GM10266 (cell line): Measurements from ENCODE around the gene ERBB2.
"Not testable (repeated sequence)": the region's sequence is repeated elsewhere in the genome, so short reads cannot be mapped to it uniquely, and the experiment has no call there.

Experiments
- DNase-seq: peaks from one replicate; pipeline ENCODE4 v3.0.0; 2012; ENCODE audit errors: extremely low spot score
- TF ChIP-seq, protein P1 (sequence below): IDR thresholded peaks from 2 replicates; pipeline ENCODE4 v1.5.1; 2012; ENCODE audit warnings: mild to moderate bottlenecking, low read depth; ENCODE audit not compliant: control insufficient read depth, insufficient read depth; ENCODE audit errors: missing control alignments

The ERBB2 gene

DNA sequence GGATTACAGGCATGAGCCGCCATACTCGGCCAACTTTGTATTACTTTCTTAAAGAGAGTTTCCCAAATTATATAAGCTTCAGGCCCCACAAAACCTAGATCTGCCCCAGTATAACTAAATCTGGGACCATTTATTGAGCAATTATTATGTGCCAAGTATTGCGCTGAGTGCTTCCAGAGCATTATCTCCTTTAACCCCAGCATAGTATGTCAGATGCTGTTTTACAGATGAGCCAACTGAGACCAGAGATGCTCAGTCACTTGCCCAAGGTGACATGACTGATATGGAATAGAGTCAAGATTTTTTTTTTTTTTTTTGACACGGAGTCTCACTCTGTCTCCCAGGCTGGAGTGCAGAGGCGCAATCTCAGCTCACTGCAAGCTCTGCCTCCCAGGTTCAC lies 1.9 kb upstream of the ERBB2 start:
- no peak for DNase-seq
- TF ChIP-seq, protein P1, sequence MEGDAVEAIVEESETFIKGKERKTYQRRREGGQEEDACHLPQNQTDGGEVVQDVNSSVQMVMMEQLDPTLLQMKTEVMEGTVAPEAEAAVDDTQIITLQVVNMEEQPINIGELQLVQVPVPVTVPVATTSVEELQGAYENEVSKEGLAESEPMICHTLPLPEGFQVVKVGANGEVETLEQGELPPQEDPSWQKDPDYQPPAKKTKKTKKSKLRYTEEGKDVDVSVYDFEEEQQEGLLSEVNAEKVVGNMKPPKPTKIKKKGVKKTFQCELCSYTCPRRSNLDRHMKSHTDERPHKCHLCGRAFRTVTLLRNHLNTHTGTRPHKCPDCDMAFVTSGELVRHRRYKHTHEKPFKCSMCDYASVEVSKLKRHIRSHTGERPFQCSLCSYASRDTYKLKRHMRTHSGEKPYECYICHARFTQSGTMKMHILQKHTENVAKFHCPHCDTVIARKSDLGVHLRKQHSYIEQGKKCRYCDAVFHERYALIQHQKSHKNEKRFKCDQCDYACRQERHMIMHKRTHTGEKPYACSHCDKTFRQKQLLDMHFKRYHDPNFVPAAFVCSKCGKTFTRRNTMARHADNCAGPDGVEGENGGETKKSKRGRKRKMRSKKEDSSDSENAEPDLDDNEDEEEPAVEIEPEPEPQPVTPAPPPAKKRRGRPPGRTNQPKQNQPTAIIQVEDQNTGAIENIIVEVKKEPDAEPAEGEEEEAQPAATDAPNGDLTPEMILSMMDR, result no peak

DNA sequence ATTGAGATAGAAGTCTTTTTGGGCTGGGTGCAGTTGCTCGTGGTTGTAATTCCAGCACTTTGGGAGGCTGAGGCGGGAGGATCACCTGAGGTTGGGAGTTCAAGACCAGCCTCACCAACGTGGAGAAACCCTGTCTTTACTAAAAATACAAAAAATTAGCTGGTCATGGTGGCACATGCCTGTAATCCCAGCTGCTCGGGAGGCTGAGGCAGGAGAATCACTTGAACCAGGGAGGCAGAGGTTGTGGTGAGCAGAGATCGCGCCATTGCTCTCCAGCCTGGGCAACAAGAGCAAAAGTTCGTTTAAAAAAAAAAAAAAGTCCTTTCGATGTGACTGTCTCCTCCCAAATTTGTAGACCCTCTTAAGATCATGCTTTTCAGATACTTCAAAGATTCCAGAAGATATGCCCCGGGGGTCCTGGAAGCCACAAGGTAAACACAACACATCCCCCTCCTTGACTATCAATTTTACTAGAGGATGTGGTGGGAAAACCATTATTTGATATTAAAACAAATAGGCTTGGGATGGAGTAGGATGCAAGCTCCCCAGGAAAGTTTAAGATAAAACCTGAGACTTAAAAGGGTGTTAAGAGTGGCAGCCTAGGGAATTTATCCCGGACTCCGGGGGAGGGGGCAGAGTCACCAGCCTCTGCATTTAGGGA lies 577 bp upstream of the ERBB2 start:
- not testable (repeated sequence) for DNase-seq

DNA sequence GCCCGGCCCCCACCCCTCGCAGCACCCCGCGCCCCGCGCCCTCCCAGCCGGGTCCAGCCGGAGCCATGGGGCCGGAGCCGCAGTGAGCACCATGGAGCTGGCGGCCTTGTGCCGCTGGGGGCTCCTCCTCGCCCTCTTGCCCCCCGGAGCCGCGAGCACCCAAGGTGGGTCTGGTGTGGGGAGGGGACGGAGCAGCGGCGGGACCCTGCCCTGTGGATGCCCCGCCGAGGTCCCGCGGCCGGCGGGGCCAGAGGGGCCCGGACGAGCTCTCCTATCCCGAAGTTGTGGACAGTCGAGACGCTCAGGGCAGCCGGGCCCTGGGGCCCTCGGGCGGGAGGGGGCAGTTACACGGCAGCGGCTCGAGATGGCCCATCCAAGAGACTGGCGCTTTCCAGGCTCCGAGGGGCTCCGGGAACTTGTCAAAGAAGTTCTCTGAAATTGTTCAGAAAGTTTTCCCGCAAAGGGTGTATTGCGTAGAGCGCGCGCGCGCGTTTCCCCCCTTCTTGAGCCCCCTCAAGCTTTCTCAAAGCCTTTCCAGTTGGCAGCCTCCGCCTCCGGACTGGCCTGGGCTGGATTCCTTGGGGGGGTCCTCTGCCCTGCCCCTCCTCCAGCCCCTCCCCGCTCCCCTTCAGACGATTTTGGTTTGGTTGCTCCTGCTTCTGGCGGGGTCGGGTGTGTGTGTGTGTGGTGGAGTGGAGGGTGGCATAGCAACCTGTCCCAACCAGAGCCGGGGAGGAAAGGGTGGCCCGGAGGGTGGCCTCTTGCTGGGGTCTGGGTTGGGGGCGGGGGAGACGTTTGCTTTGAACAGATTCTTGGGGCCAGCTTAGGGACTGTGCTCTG lies 504 bp downstream of the ERBB2 start:
- DNase-seq, result no peak
- TF ChIP-seq, protein P1, result no peak

DNA sequence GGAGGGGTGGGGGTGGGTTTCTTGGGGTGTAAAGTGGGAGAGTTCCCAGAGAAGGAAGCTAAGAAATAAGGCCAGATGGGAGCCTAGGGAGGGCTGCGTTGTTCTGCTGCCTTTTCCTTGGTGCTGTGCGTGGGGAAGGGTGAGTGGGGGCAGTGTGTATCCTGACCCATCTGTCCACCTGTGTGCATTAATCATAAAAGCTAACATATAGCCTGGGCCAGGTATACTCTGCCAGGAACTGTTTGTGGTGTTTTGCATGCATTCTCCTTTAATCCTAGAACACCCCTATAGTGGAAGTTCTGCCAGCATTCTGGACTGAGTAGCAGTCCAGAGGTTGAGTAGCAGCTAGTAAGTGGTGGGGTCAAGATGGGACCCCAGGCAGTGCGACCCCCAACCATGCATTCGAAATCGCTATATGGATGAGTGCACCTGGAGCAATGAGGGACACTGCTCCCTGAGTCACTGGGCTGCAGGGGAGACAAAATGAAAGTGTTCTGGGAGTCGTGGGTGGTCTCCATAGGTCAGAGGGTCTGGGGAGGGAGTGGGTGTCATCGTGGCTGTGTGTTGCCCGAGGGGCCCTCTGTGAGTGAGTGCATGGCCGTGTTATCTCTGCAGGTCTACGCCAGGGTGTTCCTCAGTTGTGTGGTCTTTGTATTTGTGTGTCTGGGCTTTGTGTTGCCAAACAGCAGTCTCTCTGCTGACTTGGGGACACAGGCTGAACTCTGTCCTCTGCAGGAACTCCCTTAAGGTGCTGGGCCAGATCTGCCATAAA lies 1.3 kb downstream of the ERBB2 start:
- TF ChIP-seq, protein P1, result no peak
- no peak for DNase-seq

DNA sequence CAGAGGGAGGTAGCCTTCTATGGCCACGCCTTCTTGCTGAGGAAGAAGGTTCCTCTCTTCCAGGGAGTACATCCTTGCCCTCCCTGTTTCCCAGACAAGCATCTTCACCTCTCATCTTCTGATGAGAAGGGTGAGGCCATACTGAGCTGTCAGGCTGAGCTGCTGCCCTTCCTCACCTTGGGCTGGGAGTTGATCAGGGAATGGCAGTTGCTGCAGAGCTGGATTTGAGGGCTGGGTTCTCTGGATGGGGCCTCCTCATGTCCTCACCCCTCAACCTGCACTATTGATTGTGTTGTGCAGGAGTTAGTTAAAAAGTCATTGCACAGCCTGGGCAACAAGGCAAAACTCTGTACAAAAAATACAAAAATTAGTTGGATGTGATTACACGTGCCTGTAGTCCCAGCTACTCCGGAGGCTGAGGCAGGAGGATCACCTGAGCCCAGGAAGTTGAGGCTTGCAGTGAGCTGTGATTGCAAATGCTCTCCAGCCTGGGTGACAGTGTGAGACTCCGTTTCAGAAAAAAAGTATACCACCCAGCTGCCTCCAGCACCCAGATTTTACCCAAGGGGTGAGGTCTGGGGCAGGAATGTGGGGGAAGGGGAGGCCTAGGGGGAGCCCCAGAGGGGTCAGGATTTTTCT lies 2.0 kb downstream of the ERBB2 start:
- TF ChIP-seq, protein P1, result no peak
- DNase-seq, result no peak

DNA sequence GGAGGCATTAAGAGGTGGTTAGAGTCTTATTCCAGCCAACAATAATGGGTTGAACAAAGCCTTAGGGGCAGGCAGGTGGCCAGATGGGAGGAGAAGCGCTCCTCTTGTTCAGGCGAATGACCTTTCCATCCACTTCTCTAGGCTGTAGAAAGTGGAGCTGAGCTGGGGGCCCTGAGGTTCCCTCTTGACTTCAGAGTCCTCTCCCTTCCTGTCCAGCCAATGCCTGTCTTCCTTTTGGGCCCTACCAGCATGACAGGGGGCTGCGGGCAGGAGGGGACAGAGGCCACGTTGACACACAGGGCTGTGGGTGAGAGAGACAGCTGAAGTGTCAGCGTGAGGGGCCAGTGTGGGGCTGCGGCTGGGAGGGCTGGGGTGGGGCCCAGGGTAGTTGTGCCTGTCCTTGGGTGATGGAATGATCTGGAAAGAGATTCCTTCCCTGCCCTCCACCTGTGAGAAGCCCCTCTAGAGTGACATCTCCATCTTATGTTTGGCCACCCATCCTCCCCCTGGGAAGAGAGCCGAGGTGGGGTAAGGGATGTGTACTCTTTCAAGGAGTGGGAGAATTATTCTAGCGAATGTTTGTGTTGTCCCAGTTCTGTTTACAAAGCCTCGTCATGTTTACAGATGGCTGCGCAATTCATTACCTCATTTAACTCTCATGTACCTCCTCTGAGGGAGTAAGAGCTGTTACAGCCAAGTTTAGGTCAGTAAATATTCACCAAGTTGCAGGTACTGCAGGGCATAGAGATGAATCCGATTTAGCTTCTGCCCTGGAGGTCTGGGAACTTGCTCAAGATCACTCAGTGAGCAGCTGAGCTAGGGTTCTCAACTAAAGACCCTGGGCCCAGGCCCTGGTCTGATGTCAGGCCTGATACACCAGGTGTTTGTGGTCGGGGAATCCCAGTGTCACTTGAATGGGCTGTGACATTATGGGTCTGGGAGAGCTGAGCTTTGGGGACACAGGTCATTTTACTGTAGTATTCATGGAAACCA lies 3.3 kb downstream of the ERBB2 start:
- TF ChIP-seq, protein P1, result no peak
- DNase-seq, result peak; percentile 78
